Measurements from ENCODE around the gene OGFOD3. TPM values are rescaled to one million over a fixed set of nuclear protein-coding genes. Genes with fewer than 3 reads are reported as not detected.
A peak's percentile ranks its signal among the peaks of the same experiment; 100 is the strongest.
"Not testable (repeated sequence)": the region's sequence is repeated elsewhere in the genome, so short reads cannot be mapped to it uniquely, and the experiment has no call there.

OGFOD3 gene
- total RNA-seq, 1 donor from 2014 or later: 31.3 TPM

GRCh38 chr17:82350182-82351030 is 68.0 kb downstream of the OGFOD3 start:
- Mint-ChIP-seq H3K4me3 (ENCODE audit: low read depth) (no peak overlapping the region), H3K4me1 (ENCODE audit: low read depth) (peaks cover 21% of the 10 kb centered on the region), H3K9me3 (ENCODE audit: low read depth) (no peaks in the 10 kb centered on the region), H3K36me3 (ENCODE audit: insufficient read depth) (no peaks in the 10 kb centered on the region), H3K27ac (no peak overlapping the region), H3K27me3 (peaks cover 4% of the 10 kb centered on the region)
- DNase-seq (ENCODE audit: low spot score, unreplicated experiment): no peak
- no peak for TF ChIP-seq CTCF (IDR thresholded peaks at IDR 0.05; ENCODE audit: unreplicated experiment)

GRCh38 chr17:82349287-82349701 is 69.1 kb downstream of the OGFOD3 start:
- Mint-ChIP-seq H3K27me3 (no peaks in the 10 kb centered on the region), H3K27ac (no peak overlapping the region), H3K4me3 (ENCODE audit: low read depth) (no peak overlapping the region), H3K4me1 (ENCODE audit: low read depth) (peaks cover 24% of the 10 kb centered on the region), H3K36me3 (ENCODE audit: insufficient read depth) (no peaks in the 10 kb centered on the region), H3K9me3 (ENCODE audit: low read depth) (no peaks in the 10 kb centered on the region)
- no peak for TF ChIP-seq CTCF (IDR thresholded peaks at IDR 0.05; ENCODE audit: unreplicated experiment)
- DNase-seq (ENCODE audit: low spot score, unreplicated experiment): no peak

- H3K27ac Mint-ChIP-seq: peak overlapping the region; percentile 3
Observed at GRCh38 chr17:82348866-82349265, 69.5 kb downstream of the OGFOD3 start.

GRCh38 chr17:82348434-82348833 is 70.0 kb downstream of the OGFOD3 start:
- no peaks in the 10 kb centered on the region for H3K36me3 Mint-ChIP-seq (ENCODE audit: insufficient read depth)
- H3K27ac Mint-ChIP-seq: peak overlapping the region; percentile 33
- TF ChIP-seq CTCF (IDR thresholded peaks at IDR 0.05; ENCODE audit: unreplicated experiment): no peak
- no peaks in the 10 kb centered on the region for H3K27me3 Mint-ChIP-seq
- H3K4me3 Mint-ChIP-seq (ENCODE audit: low read depth): no peak overlapping the region
- DNase-seq (ENCODE audit: low spot score, unreplicated experiment): no peak
- H3K9me3 Mint-ChIP-seq (ENCODE audit: low read depth): no peaks in the 10 kb centered on the region
- peaks cover 26% of the 10 kb centered on the region for H3K4me1 Mint-ChIP-seq (ENCODE audit: low read depth)

More at GRCh38 chr17:82348866-82349265, 69.5 kb downstream of the OGFOD3 start:
- Mint-ChIP-seq H3K27me3 (no peaks in the 10 kb centered on the region), H3K36me3 (ENCODE audit: insufficient read depth) (no peaks in the 10 kb centered on the region), H3K4me3 (ENCODE audit: low read depth) (no peak overlapping the region), H3K9me3 (ENCODE audit: low read depth) (no peaks in the 10 kb centered on the region), H3K4me1 (ENCODE audit: low read depth) (peaks cover 24% of the 10 kb centered on the region)
- TF ChIP-seq CTCF (IDR thresholded peaks at IDR 0.05; ENCODE audit: unreplicated experiment): no peak
- no peak for DNase-seq (ENCODE audit: low spot score, unreplicated experiment)

- DNase-seq (ENCODE audit: low spot score, unreplicated experiment); H3K36me3 Mint-ChIP-seq (ENCODE audit: insufficient read depth); H3K4me3 Mint-ChIP-seq (ENCODE audit: low read depth); H3K27me3 Mint-ChIP-seq; H3K9me3 Mint-ChIP-seq (ENCODE audit: low read depth): not testable (repeated sequence)
- H3K4me1 Mint-ChIP-seq (ENCODE audit: low read depth): peaks cover 26% of the 10 kb centered on the region
- peak overlapping the region; percentile 33 for H3K27ac Mint-ChIP-seq
Observed at GRCh38 chr17:82347994-82348393, 70.4 kb downstream of the OGFOD3 start.

Data from progenitor cell of endocrine pancreas (in vitro differentiated cells).